ENCODE results near the gene ASPSCR1.
"Not testable (repeated sequence)": the region's sequence is repeated elsewhere in the genome, so short reads cannot be mapped to it uniquely, and the experiment has no call there.

ASPSCR1 gene

DNA sequence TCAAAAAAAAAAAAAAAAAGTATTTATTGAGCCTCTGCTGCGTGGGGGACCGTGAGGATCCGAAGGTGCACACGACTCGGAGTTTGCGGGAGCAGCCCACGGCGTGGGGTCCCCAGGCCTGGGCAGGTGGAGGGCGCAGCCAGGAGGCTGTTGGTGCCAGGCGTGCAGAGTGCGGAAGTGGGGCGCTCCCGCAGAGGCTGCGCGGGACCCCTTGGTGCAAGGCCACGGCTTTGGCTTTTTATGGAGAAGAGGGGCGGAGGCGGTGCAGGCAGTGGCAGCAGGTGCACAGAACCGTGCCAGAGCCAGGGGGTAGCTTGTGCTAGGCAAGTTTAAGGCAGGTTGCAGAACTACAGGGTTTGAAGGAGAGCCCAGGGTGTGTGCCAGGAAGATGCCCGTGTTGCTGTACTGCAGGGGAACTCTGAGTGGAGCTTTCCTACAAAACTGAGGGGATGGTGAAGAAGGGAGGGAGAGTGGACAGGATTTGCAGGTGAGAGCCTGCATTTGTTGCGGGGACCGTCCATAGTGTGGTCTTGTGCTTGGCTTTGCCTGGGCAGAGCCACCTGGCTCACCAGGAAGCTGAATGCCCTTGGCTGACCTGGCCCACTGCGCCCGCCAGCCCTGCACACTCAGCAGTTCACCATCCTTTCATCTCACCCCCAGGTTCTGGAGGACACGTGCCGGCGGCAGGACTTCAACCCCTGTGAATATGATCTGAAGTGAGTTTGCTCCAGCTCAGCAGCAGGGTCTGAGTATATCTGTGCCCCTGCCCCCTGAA lies 1.3 kb downstream of the ASPSCR1 start (continued):
- TF ChIP-seq TOX (CRISPR knock-in tag; IDR thresholded peaks at IDR 0.05; ENCODE audit: borderline replicate concordance) = no peak

DNA sequence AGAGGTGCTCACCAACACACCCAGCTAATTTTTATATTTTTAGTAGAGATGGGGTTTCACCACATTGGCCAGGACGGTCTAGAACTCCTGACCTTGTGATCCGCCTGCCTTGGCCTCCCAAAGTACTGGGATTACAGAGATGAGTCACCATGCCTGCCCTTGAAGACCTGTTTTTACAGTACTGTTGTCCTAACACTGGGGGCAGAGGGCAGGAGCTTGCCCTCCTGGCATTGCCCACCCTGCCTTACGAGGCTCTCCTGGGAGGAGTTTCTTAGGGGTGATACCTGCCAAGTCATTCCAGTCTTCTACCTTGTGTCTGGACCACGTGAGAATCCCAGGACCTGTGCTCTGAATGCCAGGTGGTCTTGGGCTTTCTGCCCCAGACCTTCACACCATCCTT lies 2.7 kb downstream of the ASPSCR1 start:
- TF ChIP-seq ZFP3 (CRISPR knock-in tag; IDR thresholded peaks at IDR 0.05) (no peak), GLIS3 (CRISPR knock-in tag; IDR thresholded peaks at IDR 0.05) (no peak), TCF4 (CRISPR knock-in tag; IDR thresholded peaks at IDR 0.05; ENCODE audit: borderline replicate concordance) (no peak), CSDC2 (CRISPR knock-in tag; IDR thresholded peaks at IDR 0.05) (no peak), SNAI2 (CRISPR knock-in tag; IDR thresholded peaks at IDR 0.05) (no peak), ZC3H10 (CRISPR knock-in tag; IDR thresholded peaks at IDR 0.05) (no peak), PPARA (CRISPR knock-in tag; IDR thresholded peaks at IDR 0.05; ENCODE audit: borderline replicate concordance) (no peak), ARNTL (CRISPR knock-in tag; IDR thresholded peaks at IDR 0.05; ENCODE audit: borderline replicate concordance, low read depth) (no peak), RARB (CRISPR knock-in tag; IDR thresholded peaks at IDR 0.05) (no peak), ZFP30 (CRISPR knock-in tag; IDR thresholded peaks at IDR 0.05) (no peak)
- TF ChIP-seq, protein P1, sequence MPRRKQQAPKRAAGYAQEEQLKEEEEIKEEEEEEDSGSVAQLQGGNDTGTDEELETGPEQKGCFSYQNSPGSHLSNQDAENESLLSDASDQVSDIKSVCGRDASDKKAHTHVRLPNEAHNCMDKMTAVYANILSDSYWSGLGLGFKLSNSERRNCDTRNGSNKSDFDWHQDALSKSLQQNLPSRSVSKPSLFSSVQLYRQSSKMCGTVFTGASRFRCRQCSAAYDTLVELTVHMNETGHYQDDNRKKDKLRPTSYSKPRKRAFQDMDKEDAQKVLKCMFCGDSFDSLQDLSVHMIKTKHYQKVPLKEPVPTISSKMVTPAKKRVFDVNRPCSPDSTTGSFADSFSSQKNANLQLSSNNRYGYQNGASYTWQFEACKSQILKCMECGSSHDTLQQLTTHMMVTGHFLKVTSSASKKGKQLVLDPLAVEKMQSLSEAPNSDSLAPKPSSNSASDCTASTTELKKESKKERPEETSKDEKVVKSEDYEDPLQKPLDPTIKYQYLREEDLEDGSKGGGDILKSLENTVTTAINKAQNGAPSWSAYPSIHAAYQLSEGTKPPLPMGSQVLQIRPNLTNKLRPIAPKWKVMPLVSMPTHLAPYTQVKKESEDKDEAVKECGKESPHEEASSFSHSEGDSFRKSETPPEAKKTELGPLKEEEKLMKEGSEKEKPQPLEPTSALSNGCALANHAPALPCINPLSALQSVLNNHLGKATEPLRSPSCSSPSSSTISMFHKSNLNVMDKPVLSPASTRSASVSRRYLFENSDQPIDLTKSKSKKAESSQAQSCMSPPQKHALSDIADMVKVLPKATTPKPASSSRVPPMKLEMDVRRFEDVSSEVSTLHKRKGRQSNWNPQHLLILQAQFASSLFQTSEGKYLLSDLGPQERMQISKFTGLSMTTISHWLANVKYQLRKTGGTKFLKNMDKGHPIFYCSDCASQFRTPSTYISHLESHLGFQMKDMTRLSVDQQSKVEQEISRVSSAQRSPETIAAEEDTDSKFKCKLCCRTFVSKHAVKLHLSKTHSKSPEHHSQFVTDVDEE (CRISPR knock-in tag; IDR thresholded peaks at IDR 0.05) = no peak
- TF ChIP-seq, protein P2, sequence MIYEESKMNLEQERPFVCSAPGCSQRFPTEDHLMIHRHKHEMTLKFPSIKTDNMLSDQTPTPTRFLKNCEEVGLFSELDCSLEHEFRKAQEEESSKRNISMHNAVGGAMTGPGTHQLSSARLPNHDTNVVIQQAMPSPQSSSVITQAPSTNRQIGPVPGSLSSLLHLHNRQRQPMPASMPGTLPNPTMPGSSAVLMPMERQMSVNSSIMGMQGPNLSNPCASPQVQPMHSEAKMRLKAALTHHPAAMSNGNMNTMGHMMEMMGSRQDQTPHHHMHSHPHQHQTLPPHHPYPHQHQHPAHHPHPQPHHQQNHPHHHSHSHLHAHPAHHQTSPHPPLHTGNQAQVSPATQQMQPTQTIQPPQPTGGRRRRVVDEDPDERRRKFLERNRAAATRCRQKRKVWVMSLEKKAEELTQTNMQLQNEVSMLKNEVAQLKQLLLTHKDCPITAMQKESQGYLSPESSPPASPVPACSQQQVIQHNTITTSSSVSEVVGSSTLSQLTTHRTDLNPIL (CRISPR knock-in tag; IDR thresholded peaks at IDR 0.05; ENCODE audit: low read depth) = no peak
- TF ChIP-seq, protein P3, sequence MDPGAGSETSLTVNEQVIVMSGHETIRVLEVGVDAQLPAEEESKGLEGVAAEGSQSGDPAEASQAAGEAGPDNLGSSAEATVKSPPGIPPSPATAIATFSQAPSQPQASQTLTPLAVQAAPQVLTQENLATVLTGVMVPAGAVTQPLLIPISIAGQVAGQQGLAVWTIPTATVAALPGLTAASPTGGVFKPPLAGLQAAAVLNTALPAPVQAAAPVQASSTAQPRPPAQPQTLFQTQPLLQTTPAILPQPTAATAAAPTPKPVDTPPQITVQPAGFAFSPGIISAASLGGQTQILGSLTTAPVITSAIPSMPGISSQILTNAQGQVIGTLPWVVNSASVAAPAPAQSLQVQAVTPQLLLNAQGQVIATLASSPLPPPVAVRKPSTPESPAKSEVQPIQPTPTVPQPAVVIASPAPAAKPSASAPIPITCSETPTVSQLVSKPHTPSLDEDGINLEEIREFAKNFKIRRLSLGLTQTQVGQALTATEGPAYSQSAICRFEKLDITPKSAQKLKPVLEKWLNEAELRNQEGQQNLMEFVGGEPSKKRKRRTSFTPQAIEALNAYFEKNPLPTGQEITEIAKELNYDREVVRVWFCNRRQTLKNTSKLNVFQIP (CRISPR knock-in tag; IDR thresholded peaks at IDR 0.05; ENCODE audit: borderline replicate concordance, low read depth) = no peak
- ATAC-seq = no peak

DNA sequence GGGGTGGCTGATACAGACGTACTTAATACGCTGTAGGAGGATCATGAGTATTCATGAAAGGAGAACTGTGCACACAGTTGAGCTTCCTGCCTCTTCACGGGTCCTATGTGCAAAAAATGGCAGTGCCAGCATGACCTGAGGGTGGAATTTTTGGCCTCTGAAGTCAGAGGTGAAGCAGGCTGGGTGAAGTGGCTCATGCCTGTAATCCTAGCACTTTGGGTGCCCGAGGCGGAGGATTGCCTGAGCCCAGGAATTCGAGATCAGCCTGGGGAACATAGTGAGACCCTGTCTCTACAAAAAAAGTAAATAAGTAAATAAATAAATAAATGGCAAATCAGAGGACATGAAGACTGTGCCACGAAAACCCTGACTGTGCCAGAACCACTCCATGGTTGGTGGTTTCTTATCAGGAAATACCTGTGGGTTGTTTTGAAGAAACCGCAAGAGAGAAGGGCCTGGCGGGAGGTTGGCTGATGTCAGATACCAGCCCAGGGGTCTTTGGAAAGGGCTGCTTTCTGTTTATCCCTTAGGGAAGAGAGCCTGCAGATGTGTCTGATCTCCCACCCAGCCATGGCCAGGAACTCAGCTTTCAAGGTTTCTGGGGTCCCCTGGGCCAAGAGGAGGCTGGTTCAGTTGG lies 3.4 kb downstream of the ASPSCR1 start:
- no peak for TF ChIP-seq RARB (CRISPR knock-in tag; IDR thresholded peaks at IDR 0.05)
- TF ChIP-seq ZFP30 (CRISPR knock-in tag; IDR thresholded peaks at IDR 0.05) = no peak
- TF ChIP-seq, protein P1 (CRISPR knock-in tag; IDR thresholded peaks at IDR 0.05) = no peak
- TF ChIP-seq ZNF8 (CRISPR knock-in tag; IDR thresholded peaks at IDR 0.05) = no peak
- TF ChIP-seq BACH2 (CRISPR knock-in tag; IDR thresholded peaks at IDR 0.05; ENCODE audit: borderline replicate concordance) = no peak
- no peak for TF ChIP-seq PPARA (CRISPR knock-in tag; IDR thresholded peaks at IDR 0.05; ENCODE audit: borderline replicate concordance)
- no peak for TF ChIP-seq GLIS3 (CRISPR knock-in tag; IDR thresholded peaks at IDR 0.05)
- ATAC-seq = no peak

- not testable (repeated sequence) for ATAC-seq
These were observed 4.1 kb downstream of the ASPSCR1 start for GRCh38 chr17:81981511-81981910.
